Measurements from ENCODE around the gene TCHP.

TCHP gene

DNA sequence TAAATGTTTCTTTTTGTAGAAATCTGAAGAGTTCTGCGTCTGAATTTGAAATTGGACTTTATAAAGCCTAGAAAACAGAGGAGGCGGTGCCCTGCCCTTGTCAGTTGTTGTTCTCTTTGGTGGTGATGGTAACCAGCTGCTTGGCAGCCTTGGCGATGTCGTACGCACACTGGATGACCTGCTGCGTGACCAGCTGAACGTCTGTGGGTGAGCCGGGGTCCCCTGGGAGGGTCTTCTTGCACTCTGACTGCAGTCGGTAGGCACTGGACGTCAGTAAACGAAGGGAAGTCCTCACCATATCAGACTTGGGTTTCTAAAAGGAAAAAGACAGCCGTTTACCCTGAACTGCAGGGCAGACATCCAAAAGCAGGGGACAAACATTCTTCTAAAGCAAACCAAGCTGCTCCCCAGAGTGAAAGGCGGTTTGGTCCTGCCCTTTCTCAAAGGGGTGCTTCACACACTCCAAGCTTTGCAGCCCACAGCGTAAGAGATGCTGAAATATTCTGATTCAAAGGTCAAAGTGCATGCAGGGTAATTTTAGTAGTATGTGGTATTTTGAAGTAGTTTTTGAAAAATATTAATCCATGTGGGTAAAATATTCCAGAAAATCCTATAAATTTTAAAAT, 32.9 kb downstream of the TCHP start:
- DNase-seq (ENCODE audit: low read depth in 2 of 2, low spot score in 1 of 2) = no peak

DNA sequence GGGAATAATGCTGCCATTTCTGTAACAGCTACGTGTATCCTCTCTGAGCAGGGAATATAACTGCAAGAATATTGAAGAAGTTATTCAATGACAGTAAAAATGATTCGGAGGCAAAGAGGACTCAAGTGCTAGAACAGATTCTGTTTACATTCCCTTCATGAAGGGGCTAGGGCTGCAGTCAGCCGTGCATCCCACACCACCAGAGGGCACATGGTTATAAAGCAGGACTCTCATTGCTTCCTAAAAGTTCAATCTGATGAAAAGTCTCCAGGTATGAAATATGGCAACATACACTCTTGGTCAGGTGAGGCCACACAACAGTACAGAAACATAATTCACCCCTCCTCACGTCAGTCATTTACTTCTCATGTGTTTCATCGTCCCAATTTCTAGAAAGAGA, 34.0 kb downstream of the TCHP start:
- no peak for DNase-seq (ENCODE audit: low read depth in 2 of 2, low spot score in 1 of 2)

DNA sequence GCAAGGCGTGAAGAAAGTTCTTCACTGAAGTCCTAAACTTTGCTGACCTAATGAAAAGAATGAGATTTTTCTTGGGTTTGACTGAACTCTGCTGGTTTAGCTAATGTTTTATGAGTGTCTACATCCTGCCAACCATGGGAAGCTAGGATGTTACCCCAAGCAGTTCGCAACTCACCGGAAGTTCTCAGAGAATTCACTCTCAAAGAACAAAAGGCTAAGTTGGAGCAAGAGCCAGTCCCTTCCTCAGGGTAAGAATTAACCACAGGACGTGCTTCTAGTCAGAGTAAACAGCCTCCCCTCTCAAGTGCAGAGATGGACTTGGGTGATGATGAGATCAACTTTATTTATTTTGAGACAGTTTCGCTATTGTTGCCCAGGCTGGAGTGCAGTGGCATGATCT, 37.3 kb downstream of the TCHP start:
- no peak for DNase-seq (ENCODE audit: low read depth in 2 of 2, low spot score in 1 of 2)

DNA sequence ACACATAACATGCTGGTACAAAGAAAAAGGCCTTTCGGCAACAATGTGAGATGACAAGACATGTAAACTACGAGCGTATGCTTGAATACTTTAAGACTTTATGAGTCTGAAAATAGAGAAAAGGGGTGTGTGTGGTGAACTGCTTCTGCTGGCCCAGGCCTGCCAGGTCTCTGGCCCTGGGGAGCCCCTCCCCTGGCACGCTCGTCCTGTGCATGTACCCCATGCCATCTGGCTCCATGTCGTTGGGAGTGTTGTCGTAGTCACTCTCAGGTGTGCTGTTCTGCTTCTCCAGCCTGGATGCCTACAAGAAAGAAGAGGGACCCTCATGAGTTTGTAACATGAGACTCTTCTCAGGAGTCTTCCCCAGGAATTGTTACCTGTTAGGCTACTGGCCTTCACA, 38.9 kb downstream of the TCHP start:
- no peak for DNase-seq (ENCODE audit: low read depth in 2 of 2, low spot score in 1 of 2)

DNA sequence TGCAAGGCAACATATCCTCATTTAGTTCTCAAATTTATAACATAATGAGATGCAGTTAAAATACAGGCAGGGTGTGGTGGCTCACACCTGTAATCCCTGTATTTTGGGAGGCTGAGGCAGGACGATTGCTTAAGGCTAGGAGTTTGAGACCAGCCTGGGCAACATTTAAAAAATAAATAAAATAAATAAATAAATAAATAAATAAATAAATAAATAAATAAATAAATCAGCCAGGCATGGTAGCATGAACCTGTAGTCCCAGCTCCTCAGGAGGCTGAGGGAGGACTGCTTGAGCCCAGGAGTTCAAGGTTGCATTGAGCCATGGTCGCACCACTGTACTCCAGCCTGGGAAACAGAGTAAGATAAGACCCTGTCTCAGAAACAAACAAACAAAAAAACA, 39.4 kb downstream of the TCHP start:
- no peak for DNase-seq (ENCODE audit: low read depth in 2 of 2, low spot score in 1 of 2)

DNA sequence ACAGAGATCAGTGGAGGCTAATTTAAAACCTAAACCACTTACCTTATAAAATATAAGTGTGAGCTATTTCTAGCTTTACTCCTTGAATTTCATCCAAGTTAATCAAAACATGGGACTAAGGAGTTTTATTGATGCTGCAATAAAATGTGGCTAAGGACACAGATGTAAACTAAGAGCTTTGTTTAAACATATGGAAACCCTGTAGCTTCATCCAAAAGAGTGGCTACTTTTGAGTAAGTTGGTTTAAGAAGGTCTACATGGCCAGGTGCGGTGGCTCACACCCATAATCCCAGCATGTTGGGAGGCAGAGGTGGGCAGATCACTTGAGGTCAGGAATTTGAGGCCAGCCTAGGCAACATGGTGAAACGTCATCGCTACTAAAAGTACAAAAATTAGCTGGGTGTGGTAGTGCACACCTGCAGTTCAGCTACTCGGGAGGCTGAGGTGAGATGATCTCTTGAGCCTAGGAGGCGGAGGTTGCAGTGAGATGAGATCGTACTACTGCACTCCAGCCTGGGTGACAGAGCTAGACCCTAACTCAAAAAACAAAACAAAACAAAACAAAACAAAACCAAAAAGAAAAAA, 40.4 kb downstream of the TCHP start:
- DNase-seq (ENCODE audit: low read depth in 2 of 2, low spot score in 1 of 2) = no peak

- no peak for DNase-seq (ENCODE audit: low read depth in 2 of 2, low spot score in 1 of 2)
Observed at GRCh38 chr12:109943811-109944210, 43.7 kb downstream of the TCHP start.

- no peak for DNase-seq (ENCODE audit: low read depth in 2 of 2, low spot score in 1 of 2)
Observed at GRCh38 chr12:109944561-109945359, 44.7 kb downstream of the TCHP start.

- DNase-seq (ENCODE audit: low read depth in 2 of 2, low spot score in 1 of 2) = no peak
Observed at GRCh38 chr12:109946505-109946904, 46.4 kb downstream of the TCHP start.

- no peak for DNase-seq (ENCODE audit: low read depth in 2 of 2, low spot score in 1 of 2)
Observed at GRCh38 chr12:109946913-109947312, 46.8 kb downstream of the TCHP start.

DNA sequence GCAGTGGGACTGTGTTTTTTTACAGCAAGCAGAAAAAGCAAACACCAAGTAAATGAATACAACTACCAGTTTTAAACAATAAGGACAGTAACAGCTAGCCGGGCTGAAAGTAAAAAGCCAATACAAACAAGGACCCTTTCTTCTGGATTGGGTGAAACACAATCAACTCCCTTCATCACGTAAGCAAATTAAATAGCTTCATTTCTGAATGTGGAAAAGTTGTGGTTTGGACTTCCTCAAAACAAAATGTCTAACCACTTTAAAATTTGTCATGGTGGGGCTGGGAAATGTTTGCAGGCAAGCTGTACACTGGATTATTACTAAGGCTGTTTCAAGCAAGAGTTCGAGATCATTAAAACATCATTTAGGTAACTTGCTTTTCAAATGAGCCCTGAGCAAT, 47.4 kb downstream of the TCHP start:
- DNase-seq (ENCODE audit: low read depth in 2 of 2, low spot score in 1 of 2) = no peak

- no peak for DNase-seq (ENCODE audit: low read depth in 2 of 2, low spot score in 1 of 2)
Observed at GRCh38 chr12:109948368-109948767, 48.3 kb downstream of the TCHP start.

- DNase-seq (ENCODE audit: low read depth in 2 of 2, low spot score in 1 of 2) = no peak
Observed at GRCh38 chr12:109949089-109949488, 49.0 kb downstream of the TCHP start.

GRCh38 chr12:109950625-109951024, 50.6 kb downstream of the TCHP start:
- no peak for DNase-seq (ENCODE audit: low read depth in 2 of 2, low spot score in 1 of 2)

DNA sequence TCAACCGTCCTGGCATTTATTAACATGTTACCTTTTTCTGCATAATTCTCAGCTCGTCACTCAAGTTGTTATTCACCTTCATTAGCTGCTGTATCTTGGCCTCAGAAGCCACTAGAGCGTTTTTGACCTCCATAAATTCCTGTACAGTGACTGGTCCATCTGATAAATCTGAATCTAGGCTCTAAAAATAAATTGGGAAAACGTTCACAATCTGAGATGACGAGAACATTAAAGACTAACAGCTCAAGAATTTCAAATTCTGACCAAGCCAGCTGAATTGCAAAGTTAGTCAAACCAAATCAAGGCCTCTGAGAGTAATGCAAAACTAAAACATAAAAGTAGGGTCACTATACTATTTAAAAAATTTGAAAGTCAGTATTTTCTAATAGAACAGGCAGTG, 51.1 kb downstream of the TCHP start:
- DNase-seq (ENCODE audit: low read depth in 2 of 2, low spot score in 1 of 2) = no peak

GRCh38 chr12:109951751-109952150, 51.7 kb downstream of the TCHP start:
- no peak for DNase-seq (ENCODE audit: low read depth in 2 of 2, low spot score in 1 of 2)

- no peak for DNase-seq (ENCODE audit: low read depth in 2 of 2, low spot score in 1 of 2)
Observed at GRCh38 chr12:109952160-109952858, 52.2 kb downstream of the TCHP start.

DNA sequence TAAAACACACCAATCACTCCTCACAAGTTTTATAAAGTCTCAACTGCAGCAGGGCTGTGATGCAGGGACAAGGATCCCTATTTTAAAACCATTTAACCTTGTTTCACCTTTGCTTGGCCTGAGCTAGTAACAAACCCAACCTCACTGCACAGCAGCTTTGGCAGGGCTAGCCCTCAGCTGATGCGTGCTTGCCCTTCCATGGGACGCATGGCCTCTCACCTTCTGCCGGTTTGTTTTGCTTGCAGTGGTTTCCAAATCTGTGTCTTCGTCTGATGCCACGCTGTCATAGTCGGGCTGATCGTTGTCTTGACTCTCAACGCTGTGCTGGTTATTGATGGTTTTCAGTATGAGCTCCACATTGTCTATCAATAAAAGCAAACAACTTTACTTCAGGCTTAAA, 52.8 kb downstream of the TCHP start:
- DNase-seq (ENCODE audit: low read depth in 2 of 2, low spot score in 1 of 2) = no peak

DNA sequence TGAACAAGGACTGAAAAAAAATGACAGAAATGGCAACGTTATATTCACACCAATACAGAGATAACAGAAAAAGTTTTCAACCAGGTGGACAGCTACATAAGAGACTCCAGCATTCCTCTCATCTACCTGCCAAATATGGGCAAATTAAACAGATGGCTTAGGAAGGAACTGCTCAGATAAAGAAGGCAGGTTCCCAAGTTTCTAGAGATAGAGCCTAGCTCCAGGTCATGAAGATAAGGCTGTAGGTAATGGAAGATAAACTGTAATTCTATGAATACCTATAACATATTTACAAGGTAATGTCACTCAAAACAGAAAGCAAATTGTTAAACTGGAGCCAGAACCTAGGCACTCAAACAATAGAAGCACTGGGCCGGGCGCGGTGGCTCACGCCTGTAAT, 53.6 kb downstream of the TCHP start:
- DNase-seq (ENCODE audit: low read depth in 2 of 2, low spot score in 1 of 2) = no peak

DNA sequence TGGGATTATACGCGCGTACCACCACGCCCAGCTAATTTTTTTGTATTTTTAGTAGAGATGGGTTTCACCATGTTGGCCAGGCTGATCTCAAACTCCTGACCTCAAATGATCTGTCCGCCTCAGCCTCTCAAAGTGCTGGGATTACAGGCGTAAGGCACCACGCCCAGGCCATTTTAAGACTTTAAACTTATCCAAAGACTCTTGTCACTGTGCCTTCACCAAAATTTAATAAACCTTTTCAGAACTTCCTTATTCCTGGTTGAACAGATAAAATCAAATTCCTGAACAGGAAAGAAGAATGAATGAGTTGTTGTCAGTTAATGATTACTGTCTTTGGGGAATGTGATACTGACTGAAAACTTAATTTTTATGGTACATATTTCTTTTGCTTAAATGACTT, 58.3 kb downstream of the TCHP start:
- DNase-seq (ENCODE audit: low read depth in 2 of 2, low spot score in 1 of 2) = no peak

- no peak for DNase-seq (ENCODE audit: low read depth in 2 of 2, low spot score in 1 of 2)
Observed at GRCh38 chr12:109959411-109960093, 59.5 kb downstream of the TCHP start.
